Testis (tissue), 2 donors: Measurements from ENCODE around the gene NTN4.

Experiments used
- POLR2A ChIP-seq: fragments of 450-650 bp; IDR thresholded peaks from one replicate; pipeline ENCODE4 v1.6.1; 2017; ENCODE audit warnings: antibody characterized with exemption, mild to moderate bottlenecking, moderate library complexity
- TF ChIP-seq, protein P1 (sequence below), 3 experiments: fragments of 450-650 bp in 2 of 3; fragments of 200-600 bp in 1 of 3; sonication (generic) in 1 of 3; IDR thresholded peaks; one replicate each; pipeline ENCODE4 v1.5.1; 2016 to 2019; ENCODE audit warnings: antibody characterized with exemption in 3 of 3, mild to moderate bottlenecking in 2 of 3, moderate library complexity in 1 of 3

- TF ChIP-seq, protein P1, sequence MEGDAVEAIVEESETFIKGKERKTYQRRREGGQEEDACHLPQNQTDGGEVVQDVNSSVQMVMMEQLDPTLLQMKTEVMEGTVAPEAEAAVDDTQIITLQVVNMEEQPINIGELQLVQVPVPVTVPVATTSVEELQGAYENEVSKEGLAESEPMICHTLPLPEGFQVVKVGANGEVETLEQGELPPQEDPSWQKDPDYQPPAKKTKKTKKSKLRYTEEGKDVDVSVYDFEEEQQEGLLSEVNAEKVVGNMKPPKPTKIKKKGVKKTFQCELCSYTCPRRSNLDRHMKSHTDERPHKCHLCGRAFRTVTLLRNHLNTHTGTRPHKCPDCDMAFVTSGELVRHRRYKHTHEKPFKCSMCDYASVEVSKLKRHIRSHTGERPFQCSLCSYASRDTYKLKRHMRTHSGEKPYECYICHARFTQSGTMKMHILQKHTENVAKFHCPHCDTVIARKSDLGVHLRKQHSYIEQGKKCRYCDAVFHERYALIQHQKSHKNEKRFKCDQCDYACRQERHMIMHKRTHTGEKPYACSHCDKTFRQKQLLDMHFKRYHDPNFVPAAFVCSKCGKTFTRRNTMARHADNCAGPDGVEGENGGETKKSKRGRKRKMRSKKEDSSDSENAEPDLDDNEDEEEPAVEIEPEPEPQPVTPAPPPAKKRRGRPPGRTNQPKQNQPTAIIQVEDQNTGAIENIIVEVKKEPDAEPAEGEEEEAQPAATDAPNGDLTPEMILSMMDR (IDR thresholded peaks at IDR 0.05) = no peak
- no peak for TF ChIP-seq POLR2A
These were observed 1.2 kb downstream of the NTN4 start for GRCh38 chr12:95789126-95790032.
